Muscle of arm (tissue), 12 donors: ENCODE data around the gene RERE. TPM values are rescaled to one million over a fixed set of nuclear protein-coding genes. Genes with fewer than 3 reads are reported as not detected.

Source experiments
- DNase-seq: peaks from one replicate; pipeline ENCODE4 v3.0.0-alpha.2; 2013
- polyA plus RNA-seq, 12 donors: library from polyadenylated mRNA; unstranded; fragments of 120-200 nt; gene quantifications; one replicate each; pipeline ENCODE4 v1.2.1, GENCODE V29; 2013; ENCODE audit not compliant: insufficient read length in 12 of 12

RERE gene
- polyA plus RNA-seq, 12 donors, result 51.1 to 118 (median 75.5) TPM; not detected in 1

GRCh38 chr1:8427493-8427892, 389.9 kb downstream of the RERE start:
- DNase-seq, result no peak

GRCh38 chr1:8426996-8427395, 390.4 kb downstream of the RERE start:
- no peak for DNase-seq

- DNase-seq, result no peak
Observed at GRCh38 chr1:8425781-8426161, 391.7 kb downstream of the RERE start.

DNA sequence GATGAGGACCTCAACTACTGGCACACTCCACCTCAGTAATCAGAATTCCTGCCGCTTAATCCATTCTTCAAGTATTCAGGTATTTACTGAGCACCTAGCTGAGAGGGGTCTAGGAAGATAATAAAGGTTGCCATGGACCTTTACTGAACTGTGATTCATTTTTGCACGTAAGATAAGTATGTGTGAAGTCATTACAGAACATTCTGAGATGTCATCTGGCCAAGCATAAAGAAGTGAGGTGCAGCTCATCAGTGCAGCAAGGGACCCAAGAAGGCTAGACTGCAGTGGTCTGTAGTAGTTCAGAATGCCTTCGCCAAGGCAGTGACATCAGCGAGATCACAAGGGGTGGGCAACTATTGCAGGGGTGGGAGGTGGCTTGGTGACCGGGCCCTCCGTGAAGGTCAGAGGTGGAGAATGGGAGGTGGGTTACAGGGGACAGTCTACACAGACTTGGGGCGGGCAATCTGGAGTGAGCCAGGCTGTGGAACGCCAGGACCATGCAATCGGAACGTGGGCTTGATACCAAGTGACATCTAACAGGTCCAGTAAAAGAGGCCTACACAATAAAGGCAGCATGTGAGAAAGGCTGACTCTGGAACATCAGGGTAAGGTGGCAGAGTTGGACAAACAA, 392.2 kb downstream of the RERE start:
- no peak for DNase-seq

- DNase-seq, result no peak
Observed at GRCh38 chr1:8424539-8425116, 392.8 kb downstream of the RERE start.

DNA sequence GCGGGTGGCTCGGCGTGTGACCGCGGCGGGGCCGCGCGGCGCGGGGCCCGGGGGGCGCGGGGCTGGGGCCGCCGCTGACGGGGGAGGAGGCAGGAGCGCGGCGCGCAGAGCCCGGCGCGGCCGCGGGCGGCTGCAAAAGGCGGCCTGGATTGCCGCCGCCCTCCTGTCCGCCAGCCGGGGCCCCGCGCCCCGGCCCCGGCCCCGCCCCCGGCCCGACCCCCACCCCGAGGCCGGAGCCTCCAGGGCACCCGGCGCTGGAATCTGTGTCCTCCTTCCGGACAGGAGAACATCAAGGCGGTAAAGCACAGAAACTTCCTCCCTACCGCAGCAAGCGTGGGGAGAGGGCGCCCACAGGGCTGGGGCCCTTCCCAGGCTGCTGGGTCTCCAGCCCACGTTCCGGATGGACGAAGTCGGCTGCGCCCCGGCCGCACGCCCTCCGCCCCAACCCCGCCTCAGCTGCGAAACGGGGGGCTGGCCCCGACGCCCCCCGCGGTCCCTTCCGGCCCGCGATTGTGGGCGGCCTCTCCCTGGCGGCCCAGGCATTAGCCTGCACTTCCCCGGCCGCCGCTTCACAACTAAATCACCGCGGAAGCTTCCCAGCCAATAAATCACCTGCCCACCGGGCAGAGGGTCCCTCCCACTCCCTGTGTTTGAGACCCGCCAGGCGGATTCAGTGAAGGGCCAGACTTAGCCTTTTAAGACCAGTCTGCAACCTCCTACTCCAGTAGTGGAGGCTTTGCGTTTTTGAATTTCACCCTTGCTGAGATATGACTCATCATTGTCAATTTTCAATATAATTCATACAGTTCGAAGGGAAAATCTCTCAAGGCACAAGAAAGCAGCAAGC, 393.5 kb downstream of the RERE start:
- peak; percentile 57 for DNase-seq

DNA sequence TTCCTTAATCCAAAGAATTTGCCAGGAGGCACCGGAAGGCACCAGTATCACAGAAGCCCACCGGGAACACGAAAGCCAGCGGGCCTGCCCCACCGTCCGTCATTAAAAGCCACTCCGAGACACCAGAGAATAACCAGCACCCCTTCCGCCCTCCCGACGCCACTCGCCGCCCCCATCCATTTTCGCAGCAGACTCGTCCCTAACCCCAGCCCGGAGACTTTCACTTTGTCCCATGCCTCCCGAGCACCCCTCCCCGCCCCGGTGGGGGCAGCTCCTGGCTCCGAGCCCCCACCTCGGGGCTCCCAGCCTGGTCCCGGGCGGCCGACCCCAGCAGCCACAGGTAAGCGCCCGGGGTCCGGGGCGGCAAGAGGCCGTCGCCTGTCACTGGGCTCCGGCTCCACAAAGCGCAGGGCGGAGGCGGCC, 394.2 kb downstream of the RERE start:
- DNase-seq, result no peak

GRCh38 chr1:8422510-8423268, 394.8 kb downstream of the RERE start:
- DNase-seq, result no peak

DNA sequence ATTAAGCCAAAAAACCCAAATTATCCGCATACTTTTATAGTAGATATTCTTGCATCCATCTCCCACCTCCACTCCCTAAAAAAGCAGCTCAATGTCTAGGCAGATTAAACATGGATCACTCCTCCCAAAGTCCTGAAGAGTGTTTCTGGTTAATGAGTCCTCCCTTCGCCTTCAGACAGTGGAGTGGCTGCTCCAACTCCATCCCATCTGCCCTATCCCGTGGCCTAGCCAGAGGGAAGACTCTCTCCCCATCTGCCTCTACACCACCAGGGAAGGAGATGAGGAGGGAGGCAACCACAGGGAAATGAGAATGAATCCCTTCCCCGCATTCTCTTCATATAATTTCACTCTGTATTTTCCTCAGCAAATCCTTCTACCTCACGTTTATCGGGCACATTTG, 395.7 kb downstream of the RERE start:
- no peak for DNase-seq

- no peak for DNase-seq
Observed at GRCh38 chr1:8420318-8420717, 397.1 kb downstream of the RERE start.

DNA sequence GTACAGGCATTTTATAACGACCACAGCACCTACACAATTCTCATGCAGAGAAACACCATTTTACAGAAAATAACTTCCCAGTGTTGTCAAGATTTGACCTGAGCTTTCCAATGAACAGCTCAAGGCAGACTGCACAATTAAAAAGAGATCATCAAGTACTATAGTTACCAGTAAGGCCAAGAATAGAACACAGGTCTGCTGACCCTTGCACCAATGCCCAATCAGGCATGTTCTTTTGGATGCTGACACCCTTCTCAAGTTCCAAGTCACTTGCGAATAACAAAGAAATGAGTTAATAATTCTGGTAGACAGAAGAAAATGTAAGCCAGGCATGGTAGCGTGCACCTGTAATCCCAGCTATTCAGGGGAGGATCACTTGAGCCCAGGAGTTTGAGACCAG, 397.6 kb downstream of the RERE start:
- no peak for DNase-seq

GRCh38 chr1:8419172-8419571, 398.3 kb downstream of the RERE start:
- no peak for DNase-seq

DNA sequence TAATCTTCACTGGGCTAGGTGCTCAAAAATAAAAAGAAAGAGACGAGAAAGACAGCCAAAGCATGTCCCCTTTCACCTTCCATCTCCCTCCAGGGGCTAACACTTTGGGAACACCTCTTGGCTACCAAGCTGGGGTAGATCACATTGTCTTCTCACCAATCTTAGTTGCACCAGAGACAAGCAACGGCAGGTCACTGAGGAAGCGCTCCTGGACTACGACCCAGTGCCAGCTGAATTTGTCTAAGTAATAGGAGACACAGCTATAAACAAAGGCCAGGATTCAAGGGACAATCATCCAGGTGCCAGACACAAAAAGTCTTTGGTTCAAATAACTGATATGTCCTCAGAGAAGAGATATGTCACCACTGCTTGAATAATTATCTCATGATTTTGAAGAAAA, 399.1 kb downstream of the RERE start:
- DNase-seq, result no peak

- no peak for DNase-seq
Observed at GRCh38 chr1:8417625-8418024, 399.8 kb downstream of the RERE start.

GRCh38 chr1:8416881-8417280, 400.6 kb downstream of the RERE start:
- no peak for DNase-seq

DNA sequence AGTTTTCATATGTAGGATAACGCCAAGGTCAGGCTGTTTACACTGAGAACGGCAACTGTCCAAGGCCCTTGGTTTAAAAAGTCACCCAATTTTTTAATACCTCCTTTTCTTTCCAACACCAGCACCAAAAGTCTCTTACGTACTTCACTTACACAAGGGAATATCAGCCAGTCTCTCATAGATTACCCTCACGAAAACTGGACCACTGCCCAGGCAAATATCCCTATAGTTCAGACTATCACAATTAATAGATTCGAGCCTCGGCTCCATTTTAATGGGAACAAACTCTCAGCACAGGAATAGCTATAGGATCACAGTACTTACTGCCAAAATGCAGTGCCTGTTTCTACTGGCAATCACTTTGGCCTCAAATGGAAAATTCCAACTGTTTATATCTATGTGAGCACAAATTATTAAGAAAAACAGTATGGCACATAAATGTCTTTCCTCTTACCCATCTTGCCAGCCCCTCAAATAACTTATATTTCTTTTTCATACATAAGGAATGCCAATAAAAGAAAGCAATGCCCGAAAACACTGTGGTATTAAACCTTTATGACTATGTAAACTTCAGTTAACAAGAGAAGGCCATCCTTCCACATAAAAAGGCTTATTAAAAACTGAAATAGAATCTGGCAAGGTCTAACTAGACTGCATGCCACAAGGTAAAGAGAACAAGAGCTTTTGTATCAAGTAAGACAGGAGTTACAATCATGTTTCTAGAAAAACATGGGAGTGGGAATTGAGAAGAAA, 401.7 kb downstream of the RERE start:
- no peak for DNase-seq

GRCh38 chr1:8412183-8412831, 405.1 kb downstream of the RERE start:
- no peak for DNase-seq

DNA sequence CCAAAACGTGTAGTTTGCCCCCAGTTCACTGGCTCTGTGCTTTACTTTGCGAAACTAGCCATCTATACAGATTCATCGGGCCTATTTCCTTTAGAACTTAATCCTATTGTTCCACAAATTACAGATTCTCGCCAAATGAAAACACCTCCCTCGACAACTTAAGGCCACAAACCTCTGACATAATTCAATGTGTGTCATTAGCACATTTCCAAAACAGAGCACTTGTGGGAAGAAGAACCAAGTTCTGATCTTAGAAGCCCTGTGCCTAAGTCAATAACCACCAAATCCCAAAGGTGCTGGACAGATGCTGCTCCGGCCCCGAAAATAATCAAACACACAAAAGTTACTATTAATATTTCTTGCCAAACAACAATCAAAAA, 405.6 kb downstream of the RERE start:
- DNase-seq, result no peak

GRCh38 chr1:8410791-8411190, 406.6 kb downstream of the RERE start:
- no peak for DNase-seq

GRCh38 chr1:8409606-8410005, 407.8 kb downstream of the RERE start:
- no peak for DNase-seq

- no peak for DNase-seq
Observed at GRCh38 chr1:8409106-8409505, 408.3 kb downstream of the RERE start.
